GM18858 (cell line): ENCODE data around the gene REXO1.

Experiments
- ATAC-seq: cut with Tn5 transposase; IDR thresholded peaks from one replicate; pipeline ENCODE4 v1.9.1; 2021; ENCODE audit not compliant: unreplicated experiment

Gene REXO1

GRCh38 chr19:1851654-1852580 is 3.6 kb upstream of the REXO1 start:
- no peak for ATAC-seq

DNA sequence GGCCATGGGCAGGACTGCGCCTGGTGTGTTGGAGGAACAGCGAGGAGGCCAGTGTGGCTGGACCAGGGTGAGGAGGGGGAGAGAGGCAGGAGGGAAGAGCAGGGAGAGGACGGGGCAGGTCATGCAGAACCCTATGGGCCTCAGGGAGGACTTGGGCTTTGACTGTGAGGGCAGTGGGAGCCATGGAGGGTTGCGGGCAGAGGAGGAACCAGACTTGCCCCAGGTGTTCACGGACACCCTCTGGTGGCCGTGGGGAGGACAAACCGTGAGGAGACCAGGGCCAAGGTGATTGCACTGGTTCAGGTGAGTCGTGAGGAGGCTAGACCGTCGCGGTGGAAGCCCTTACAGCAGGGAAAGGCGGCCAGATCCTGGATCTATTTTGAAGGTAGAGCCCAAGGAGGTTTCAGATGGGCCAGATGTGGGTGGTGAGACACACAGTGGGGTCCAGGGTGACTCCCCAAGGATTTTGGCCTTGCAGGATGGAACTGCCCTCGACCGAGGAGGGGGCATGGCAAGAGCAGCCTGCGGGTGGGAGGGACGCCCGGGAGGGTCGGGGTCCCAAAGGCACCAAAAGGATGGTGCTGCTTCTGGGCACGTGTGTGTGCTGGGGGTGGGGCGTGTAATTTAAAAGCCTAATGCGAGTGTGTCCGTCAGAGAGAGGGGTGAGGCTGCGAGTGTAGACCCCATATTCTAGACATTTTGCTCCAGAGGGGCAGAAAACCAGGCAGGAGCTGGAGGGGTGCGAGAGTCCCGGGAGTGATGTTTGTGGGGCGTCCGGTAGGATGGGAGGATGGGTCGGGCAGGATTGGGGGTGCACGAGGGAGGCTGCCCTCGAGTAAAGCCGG is 2.7 kb upstream of the REXO1 start:
- ATAC-seq, result no peak

- ATAC-seq, result no peak
These were observed 1.7 kb upstream of the REXO1 start for GRCh38 chr19:1849886-1850398.

- no peak for ATAC-seq
These were observed 820 bp upstream of the REXO1 start for GRCh38 chr19:1849132-1849474.

DNA sequence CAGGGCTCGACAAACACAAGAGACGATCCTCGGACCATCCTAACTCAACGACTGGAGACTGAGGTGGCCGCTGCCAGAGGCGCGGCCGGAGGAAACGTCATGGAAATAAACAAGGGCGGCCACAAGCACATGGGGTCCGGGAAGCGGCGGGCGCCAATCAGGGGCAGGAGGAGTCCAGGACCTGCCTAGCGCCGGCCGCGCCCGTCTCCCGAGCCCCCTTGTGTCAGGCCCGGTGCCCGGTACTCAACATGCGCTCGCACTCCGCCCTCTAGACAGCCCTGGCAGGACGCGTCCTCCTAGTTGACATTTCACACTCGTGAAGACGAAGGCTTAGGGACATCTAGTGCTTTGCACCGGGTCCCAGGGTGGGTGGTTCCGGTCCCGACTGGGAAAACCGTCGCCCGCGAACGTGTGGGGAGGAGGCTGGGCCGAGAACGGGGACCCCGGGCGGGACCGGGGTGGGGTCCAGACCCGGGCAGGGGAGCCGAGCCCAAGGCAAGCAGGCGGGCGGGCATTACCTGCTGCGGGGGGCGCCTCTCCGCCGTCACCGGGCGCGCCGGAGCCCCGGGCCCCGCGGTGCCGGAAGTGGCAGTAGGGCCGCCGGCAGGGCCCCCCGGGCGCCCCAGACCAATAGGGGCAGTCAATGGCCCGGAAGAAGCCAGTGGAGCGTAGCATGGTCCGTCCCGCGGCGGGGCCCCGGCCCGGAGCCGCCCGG is 442 bp downstream of the REXO1 start:
- ATAC-seq, result no peak

DNA sequence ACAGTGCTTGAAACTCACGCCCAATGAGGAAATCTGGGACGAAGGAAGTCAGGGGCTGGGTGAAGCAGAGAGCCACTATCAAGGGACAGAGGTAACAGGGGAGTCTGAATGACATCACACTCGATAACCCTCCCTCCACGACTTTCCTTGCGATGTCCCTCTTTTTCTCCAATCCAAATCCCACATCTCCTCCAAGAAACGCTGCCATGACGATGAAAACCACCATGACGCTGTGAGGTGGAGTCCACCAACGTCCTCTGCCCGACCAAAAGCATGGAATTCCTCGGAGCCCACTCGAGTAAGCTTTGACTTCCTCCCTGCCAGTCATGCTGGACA is 967 bp downstream of the REXO1 start:
- no peak for ATAC-seq

DNA sequence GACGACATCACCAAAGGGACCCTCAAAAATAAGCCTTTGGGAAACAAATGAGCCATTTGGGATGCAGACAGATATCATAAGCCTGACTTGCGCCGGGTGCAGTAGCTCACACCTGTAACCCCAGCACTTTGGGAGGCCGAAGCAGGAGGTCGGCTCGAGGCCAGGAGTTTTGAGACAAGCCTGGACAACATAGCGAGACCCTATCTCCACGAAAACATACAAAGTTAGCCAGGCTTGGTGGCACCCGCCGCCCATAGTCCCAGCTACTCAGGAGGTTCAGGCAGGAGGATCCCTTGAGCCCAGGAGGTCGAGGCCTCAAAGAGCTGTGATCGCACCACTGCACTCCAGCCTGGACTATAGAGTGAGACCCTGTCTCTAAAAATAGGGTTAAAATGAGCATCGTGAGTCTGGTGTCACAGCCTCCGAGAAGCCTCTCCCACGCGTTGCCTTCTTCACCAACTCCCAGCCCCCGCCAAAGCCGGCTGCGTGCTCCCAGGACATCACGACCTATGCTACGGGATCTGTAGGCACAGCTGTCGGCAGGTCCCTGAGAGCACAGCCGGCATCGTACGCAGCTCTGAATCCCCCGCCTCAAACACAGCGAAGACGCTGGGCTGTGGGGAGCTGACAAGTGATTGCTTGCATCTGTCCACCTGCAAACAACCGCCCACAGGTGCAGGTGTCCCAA is 1.6 kb downstream of the REXO1 start:
- ATAC-seq, result no peak

- no peak for ATAC-seq
These were observed 2.6 kb downstream of the REXO1 start for GRCh38 chr19:1845642-1846041.

DNA sequence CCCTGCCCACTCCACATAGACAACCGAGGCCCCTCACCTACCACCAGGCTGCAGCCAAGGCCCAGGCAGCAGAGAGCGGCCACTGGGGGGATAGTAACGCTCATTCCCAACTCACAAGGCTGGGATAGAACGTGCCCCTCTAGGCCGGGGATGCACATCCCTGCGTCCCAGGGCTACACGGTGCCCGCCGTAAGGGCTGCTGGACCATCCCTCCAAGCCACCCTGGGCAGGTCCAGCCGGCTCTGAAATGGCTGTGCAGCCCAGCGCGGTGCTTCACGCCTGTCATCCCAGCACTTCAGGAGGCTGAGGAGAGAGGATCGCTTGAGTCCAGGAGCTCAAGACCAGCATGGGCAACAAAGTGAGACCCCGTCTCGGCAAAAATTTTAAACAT is 3.2 kb downstream of the REXO1 start:
- no peak for ATAC-seq

DNA sequence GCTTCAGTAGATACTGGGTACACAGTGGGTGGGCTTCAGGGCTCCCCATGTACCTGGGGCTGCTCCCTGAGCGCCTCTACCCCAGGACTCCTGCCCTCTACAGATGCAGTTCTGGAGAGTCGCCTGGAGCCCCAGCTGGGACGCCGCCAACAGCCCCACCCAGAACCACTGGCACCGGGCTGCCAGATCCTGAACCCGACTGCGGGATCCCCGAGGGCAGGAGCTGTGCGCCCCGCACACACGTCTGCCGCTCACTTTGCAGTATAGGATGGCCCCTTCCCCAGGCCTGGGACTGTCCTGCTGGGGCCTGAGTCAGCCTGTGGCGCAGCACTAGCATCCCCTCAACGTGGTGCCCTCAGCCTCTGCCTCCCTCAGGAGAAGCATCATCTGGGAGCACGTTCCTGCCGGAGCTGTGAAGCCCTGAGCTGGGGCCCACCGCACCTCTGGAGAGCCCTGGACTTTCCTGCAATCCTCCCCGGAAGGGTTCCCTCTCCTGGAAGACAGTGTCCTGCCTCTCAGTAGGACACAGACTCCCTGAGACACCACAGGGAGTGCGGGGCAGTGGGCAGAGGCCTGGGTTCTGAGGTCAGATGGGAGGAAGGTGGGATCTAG is 3.7 kb downstream of the REXO1 start:
- no peak for ATAC-seq

- ATAC-seq, result no peak
These were observed 4.5 kb downstream of the REXO1 start for GRCh38 chr19:1843646-1844394.

DNA sequence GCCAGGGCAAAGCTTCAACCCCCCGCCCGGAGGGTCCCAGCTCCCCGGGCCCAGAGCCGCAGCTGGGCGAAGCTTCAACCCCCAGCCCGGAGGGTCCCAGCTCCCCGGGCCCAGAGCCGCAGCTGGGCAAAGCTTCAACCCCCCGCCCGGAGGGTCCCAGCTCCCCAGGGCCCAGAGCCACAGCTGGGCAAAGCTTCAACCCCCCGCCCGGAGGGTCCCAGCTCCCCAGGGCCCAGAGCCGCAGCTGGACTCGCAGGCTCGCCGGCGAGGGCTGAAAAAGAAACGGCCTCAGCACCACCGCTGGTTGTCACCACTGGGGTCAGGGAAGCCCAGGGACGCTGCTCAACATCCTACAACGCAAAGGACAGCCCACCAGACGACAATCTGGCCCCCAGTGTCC is 5.2 kb downstream of the REXO1 start:
- no peak for ATAC-seq

DNA sequence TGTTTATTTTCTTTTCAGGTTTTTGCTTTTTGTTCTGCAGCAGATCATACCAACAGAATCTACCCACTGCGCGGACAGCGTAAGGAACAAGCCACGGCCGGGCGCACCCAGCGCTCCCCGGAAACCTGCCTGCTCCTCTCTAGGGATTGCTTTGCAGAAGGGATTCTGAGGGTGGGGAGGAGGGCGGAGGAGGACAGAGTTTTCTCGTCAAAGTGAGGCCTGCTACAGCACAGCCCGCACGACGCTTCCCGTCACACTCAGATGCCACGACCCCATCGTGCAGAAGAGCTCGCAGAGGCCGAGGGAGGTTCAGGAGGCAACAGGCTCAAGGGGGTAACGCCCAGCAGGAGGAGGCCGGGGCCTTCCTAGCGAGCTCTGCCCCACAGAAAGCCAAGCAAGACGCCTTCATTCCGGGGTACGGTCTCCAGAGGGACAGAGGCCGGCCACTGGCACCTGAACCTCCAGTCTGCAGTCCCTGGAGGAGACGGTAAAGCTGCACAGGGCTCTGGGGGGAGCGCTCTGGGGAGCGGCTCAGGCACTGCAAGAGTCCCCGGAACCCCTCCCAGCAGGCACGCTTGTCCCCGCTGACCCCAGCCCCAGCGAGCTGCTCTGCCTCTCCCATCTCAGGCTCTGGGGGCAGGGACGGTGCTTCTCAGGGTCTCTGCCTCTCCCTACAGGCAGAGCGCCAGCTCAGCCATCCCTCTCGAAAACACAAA is 6.9 kb downstream of the REXO1 start:
- no peak for ATAC-seq

DNA sequence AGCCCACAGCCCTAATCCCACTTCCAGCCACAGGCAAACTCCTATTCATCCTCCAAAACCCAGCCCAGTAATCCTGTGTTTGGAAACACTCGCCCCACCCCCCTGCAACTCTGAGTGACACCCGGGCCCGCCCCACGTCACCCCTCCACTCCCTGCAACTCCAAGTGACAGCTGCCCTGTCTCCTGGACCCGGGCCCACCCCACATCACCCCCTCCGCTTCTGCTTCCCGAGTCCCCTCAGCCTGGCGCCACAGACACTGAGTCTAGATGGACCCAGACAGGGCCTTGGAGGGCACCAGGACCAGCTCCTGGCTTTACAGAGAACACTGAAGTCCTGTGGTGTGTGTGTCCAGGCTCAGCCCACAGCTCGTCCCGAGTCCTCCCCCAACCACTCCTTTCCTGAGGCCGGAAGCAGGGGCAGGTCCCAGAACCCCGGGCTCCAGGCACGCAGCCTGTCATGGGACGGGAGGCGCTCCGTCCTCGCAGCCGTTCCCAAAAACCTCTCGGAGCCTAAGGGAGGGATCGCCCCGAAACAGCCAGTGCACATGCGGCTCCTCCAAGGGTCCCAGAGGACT is 7.7 kb downstream of the REXO1 start:
- no peak for ATAC-seq

GRCh38 chr19:1839658-1840540 is 8.4 kb downstream of the REXO1 start:
- no peak for ATAC-seq

DNA sequence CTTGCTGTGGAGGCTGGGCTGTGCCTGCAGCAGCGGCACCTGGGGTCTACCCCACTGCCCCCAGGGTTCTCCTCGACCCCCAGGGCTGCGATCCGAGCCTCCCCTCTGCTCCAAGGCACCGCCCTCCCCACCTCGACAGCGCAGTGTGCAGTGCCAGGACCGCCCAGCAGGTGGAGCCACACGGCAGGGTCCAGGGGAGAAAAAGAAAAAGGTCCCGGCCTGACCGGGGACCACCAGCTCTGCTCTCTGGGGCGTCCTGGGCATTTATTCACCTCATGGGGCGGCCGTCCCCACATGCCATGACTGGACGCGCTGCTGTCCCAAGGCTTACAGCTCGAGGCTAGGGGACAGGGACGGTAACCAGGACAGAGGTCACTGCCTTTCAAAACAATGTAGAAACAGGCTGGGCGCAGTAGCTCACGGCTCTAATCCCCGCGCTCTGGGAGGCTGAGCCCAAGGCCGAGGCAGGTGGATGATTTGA is 10.6 kb downstream of the REXO1 start:
- ATAC-seq, result no peak

DNA sequence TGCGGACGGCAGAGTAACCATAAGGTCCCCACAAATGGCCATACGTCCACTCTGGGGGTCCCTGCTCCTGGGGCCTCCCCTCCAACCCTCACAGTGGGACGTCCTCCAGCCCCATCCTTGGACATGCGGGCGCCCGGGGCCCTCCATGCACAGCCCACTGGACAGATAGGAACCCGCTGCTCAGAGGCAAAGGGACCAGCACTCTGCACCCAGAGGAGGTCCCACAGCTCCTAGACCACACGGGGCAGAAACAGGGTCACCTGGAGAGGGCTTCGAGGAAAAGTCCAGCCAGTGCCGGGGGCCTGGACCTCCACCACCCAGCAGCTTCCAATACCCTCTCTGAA is 11.1 kb downstream of the REXO1 start:
- no peak for ATAC-seq
